Measurements from ENCODE around the gene OR52D1. TPM values are rescaled to one million over a fixed set of nuclear protein-coding genes. Genes with fewer than 3 reads are reported as not detected.

The OR52D1 gene
- total RNA-seq, 1 experiment from 2014 or later = not detected

GRCh38 chr11:5467527-5467926 lies 21.0 kb upstream of the OR52D1 start:
- H3K9me3 ChIP-seq (ENCODE audit: control insufficient read depth in 1 of 2, insufficient read depth in 1 of 2, low read depth in 1 of 2, low read length in 2 of 2) = no peaks in the 10 kb centered on the region
- ChIA-PET POLR2A (no interaction called here), CTCF (interaction anchor here (1.0 to 1.6 kb wide), 2 partner anchors 9 to 86 kb away, joined by 3 to 5 read pairs; no protein-coding TSS in a partner anchor), RAD21 (ENCODE audit: low non-redundant PET in 1 of 2, low total read pairs in 2 of 2, uncharacterized antibody in 2 of 2, unreplicated experiment in 2 of 2) (no interaction called here)
- H3K27ac ChIP-seq (ENCODE audit: low read depth, low read length) = no peak overlapping the region
- intact Hi-C loops (cut with micrococcal nuclease) = no loop called here
- H2AFZ ChIP-seq (ENCODE audit: low read depth, low read length, poor library complexity, severe bottlenecking) = no peak overlapping the region
- ATAC-seq (no peak), DNase-seq (ENCODE audit: low read depth, low spot score) (no peak)
- peaks cover 0 to 46% of the 10 kb centered on the region in 2 experiments; a peak in 2 of 4 replicates for H3K4me1 ChIP-seq (ENCODE audit: control insufficient read depth in 1 of 2, insufficient read depth in 2 of 2, low read length in 2 of 2)
- H3K4me2 ChIP-seq (ENCODE audit: low read length) = no peak overlapping the region
- H3K9ac ChIP-seq (ENCODE audit: low read length) = no peak overlapping the region
- no TSS peak for BruUV-seq (replicated peaks)
- H3K4me3 ChIP-seq (replicated peaks in 1 of 2; ENCODE audit: low read depth in 1 of 2, low read length in 2 of 2) = no peak overlapping the region
- peaks cover 59% of the 10 kb centered on the region for H4K20me1 ChIP-seq (ENCODE audit: insufficient read depth)
- H3K79me2 ChIP-seq (ENCODE audit: insufficient read depth, low read length) = peaks cover 85% of the 10 kb centered on the region
- no peaks in the 10 kb centered on the region for H3K27me3 ChIP-seq (ENCODE audit: insufficient read depth, low read length)
- no peak for TF ChIP-seq CBX3 (IDR thresholded peaks at IDR 0.05; ENCODE audit: low read depth)
- TF ChIP-seq EGR1 (IDR thresholded peaks at IDR 0.05; ENCODE audit: low read depth) = no peak
- no peak for TF ChIP-seq TCF7L2 (IDR thresholded peaks at IDR 0.05; ENCODE audit: borderline replicate concordance, extremely low read depth, insufficient read depth, insufficient read length)
- no peak for TF ChIP-seq EZH2phosphoT487 (IDR thresholded peaks at IDR 0.05; ENCODE audit: borderline replicate concordance)
- no peak for TF ChIP-seq POLR2A (IDR thresholded peaks at IDR 0.05; ENCODE audit: borderline replicate concordance, extremely low read depth, insufficient read depth, insufficient read length)
- TF ChIP-seq EZH2 (IDR thresholded peaks at IDR 0.05) = no peak
- no peak for TF ChIP-seq ZNF274 (IDR thresholded peaks at IDR 0.05; ENCODE audit: low read depth, low read length)
- no peak for TF ChIP-seq RAD21 (IDR thresholded peaks at IDR 0.05; ENCODE audit: low read depth)
- TF ChIP-seq ZFX (IDR thresholded peaks at IDR 0.05) = no peak
- TF ChIP-seq ELF1 (IDR thresholded peaks at IDR 0.05; ENCODE audit: borderline replicate concordance, low read depth) = no peak
- no peak for TF ChIP-seq SP1 (IDR thresholded peaks at IDR 0.05; ENCODE audit: low read depth)
- TF ChIP-seq, protein P1, sequence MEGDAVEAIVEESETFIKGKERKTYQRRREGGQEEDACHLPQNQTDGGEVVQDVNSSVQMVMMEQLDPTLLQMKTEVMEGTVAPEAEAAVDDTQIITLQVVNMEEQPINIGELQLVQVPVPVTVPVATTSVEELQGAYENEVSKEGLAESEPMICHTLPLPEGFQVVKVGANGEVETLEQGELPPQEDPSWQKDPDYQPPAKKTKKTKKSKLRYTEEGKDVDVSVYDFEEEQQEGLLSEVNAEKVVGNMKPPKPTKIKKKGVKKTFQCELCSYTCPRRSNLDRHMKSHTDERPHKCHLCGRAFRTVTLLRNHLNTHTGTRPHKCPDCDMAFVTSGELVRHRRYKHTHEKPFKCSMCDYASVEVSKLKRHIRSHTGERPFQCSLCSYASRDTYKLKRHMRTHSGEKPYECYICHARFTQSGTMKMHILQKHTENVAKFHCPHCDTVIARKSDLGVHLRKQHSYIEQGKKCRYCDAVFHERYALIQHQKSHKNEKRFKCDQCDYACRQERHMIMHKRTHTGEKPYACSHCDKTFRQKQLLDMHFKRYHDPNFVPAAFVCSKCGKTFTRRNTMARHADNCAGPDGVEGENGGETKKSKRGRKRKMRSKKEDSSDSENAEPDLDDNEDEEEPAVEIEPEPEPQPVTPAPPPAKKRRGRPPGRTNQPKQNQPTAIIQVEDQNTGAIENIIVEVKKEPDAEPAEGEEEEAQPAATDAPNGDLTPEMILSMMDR (IDR thresholded peaks at IDR 0.05 in 2 of 3, conservative IDR thresholded peaks at IDR 0.05 in 1 of 3; ENCODE audit: borderline replicate concordance in 1 of 3, insufficient read depth in 1 of 3, low read depth in 2 of 3, low read length in 2 of 3) = no peak
- TF ChIP-seq CEBPB (IDR thresholded peaks at IDR 0.05; ENCODE audit: low read depth) = no peak
- TF ChIP-seq FOSL1 (IDR thresholded peaks at IDR 0.05; ENCODE audit: low read depth) = no peak
- no peak for TF ChIP-seq JUND (IDR thresholded peaks at IDR 0.05)
- TF ChIP-seq YY1 (IDR thresholded peaks at IDR 0.05; ENCODE audit: extremely low read depth, insufficient replicate concordance, low read depth, low read length) = no peak
- TF ChIP-seq ATF3 (IDR thresholded peaks at IDR 0.05) = no peak
- TF ChIP-seq SRF (IDR thresholded peaks at IDR 0.05; ENCODE audit: low read depth) = no peak
- no peak for TF ChIP-seq POLR2AphosphoS5 (IDR thresholded peaks at IDR 0.05; ENCODE audit: low read depth, low read length)
- TF ChIP-seq ZBTB33 (IDR thresholded peaks at IDR 0.05; ENCODE audit: extremely low read depth, insufficient replicate concordance, low read length) = no peak
- H3K9me2 ChIP-seq (ENCODE audit: insufficient read depth) = no peaks in the 10 kb centered on the region
- H3K36me3 ChIP-seq (ENCODE audit: control insufficient read depth in 1 of 2, insufficient read depth in 2 of 2, low read length in 2 of 2) = peaks cover 0 to 73% of the 10 kb centered on the region in 2 experiments; a peak in 2 of 4 replicates

Data from HCT116 (cell line).